ENCODE results near the gene SND1.

Gene SND1

GRCh38 chr7:128119036-128119435, 467.0 kb downstream of the SND1 start:
- in situ Hi-C loops (cut with HindIII; ENCODE audit: low sequenced_read_pairs): loop anchor here (5.0 kb wide), 1 partner anchor 83 kb away; no protein-coding TSS in a partner anchor

GRCh38 chr7:128120116-128120515, 468.1 kb downstream of the SND1 start:
- in situ Hi-C loops (cut with HindIII; ENCODE audit: low sequenced_read_pairs): no loop called here

GRCh38 chr7:128120976-128121490, 469.0 kb downstream of the SND1 start:
- in situ Hi-C loops (cut with HindIII; ENCODE audit: low sequenced_read_pairs): no loop called here

GRCh38 chr7:128121711-128122530, 469.9 kb downstream of the SND1 start:
- in situ Hi-C loops (cut with HindIII; ENCODE audit: low sequenced_read_pairs): no loop called here

DNA sequence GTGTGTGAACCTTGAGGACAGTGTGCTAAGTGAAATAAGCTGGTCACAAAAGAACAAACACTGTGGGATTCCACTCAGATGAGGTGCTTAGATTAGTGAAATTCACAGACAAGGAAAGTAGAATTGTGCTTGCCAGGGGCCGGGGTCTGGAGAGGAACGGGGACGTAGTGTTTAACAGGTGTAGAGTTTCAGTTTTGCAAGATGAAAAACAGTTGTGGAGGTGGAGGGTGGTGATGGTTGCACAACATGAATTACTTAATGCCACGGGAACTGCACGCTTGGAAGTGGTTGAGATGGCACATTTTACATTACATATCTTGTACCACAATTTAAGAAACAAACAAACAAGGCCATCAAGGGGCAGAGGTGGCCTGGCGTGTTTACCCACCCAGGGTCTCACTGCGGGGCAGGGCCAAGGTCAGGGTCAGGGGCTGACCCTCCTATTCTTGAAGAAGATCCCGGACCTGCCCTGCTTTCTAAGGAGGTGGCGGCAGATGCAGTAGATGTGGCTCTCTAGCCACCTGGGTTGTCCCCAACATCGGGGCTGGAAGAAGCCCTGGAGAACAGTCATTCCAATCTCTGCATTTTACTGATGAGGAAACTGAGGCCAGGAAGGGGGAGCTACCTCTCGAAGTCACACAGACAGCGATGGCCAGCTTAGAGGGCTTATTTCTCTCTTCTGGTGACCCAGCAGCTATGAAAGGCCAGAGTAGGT, 470.7 kb downstream of the SND1 start:
- in situ Hi-C loops (cut with HindIII; ENCODE audit: low sequenced_read_pairs): no loop called here

DNA sequence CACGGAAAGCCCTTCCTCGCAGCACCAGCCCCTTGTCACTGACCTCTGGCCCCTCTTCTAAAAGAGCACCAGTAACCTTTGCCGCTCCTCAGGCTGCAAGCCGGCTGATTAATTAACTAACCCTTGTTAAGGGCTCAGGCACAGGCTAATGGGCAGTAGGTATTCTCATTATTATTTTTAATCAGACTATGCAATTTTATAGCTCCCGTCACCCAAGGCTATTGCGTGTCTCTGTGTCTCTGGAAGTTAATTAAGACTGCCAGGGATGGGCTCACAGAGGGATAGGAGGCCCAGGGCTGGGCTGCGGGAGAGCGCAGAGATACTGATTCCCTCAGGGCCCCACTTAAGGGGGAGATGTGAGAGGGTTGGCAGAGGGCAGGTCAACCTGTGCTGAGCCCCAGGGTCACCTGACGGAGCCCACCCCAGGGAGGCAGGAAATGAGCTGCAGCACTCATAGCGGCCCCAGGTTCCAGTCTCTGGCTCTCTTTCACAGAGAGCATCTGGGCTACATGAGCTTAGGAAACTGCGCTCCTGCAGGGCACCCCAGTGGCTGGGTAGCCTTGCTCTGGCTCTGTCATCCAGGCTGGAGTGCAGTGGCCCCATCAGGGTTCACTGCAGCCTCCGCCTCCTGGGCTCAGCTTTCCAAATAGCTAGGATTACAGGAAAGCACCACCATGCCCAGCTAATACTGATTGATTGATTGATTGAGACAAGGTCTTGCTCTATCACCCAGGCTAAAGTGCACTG, 471.5 kb downstream of the SND1 start:
- in situ Hi-C loops (cut with HindIII; ENCODE audit: low sequenced_read_pairs): no loop called here

DNA sequence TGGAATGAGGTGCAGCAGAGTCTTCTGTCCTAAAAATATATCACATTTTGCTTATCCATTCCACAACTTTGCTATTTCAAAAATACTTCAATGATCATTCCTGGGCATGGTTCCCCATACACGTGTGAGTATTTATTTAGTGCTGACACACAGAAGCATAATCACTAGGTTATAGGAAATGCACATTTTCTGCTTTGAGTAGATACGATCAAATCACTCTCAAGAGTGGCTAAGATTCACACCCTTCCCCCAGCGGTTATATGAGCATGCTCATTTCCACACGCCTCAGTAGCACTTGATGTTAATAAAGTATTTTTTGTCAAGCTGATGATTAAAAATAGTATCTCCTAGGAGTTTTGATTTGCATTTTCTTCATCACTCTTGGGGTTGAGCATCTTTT, 472.8 kb downstream of the SND1 start:
- in situ Hi-C loops (cut with HindIII; ENCODE audit: low sequenced_read_pairs): no loop called here

GRCh38 chr7:128125816-128126215, 473.8 kb downstream of the SND1 start:
- in situ Hi-C loops (cut with HindIII; ENCODE audit: low sequenced_read_pairs): no loop called here

DNA sequence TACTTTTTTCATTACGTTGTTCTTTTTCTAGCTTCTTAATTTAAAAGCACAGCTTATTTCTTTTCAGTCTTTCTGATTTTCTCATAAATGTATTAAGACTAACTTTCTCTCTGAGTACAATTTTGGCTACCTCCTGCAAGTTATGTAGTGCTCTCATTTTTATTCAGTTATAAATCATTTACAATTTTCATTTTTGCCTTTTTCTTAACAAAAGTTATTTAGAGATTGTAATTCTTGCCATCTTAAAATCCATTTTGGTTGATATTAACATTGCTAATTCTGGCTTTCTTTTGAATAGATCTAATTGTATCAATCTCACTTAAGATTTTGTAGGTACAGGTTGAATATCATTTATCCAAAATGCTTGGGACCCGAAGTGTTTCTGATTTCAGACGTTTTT, 476.4 kb downstream of the SND1 start:
- in situ Hi-C loops (cut with HindIII; ENCODE audit: low sequenced_read_pairs): no loop called here

GRCh38 chr7:128129224-128129864, 477.4 kb downstream of the SND1 start:
- in situ Hi-C loops (cut with HindIII; ENCODE audit: low sequenced_read_pairs): no loop called here

DNA sequence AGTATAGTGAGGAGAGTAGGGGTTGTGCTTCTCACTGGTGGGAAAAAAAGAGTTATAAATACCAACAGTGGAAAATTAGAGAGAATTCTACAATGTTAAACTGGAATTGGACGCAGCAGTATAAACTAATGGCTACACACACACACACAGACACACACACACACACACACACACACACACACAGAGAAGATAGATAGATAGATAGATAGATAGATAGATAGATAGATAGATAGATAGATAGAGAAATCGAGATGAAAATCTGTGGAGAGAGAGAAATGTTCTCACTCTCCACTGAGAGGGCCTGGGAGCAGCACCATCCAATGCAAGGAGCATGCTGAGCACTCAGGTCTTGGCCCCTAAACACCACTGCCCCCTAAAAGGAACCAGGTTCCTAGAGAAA, 479.1 kb downstream of the SND1 start:
- in situ Hi-C loops (cut with HindIII; ENCODE audit: low sequenced_read_pairs): no loop called here

- in situ Hi-C loops (cut with HindIII; ENCODE audit: low sequenced_read_pairs): no loop called here
Observed at GRCh38 chr7:128131731-128132130, 479.7 kb downstream of the SND1 start.

DNA sequence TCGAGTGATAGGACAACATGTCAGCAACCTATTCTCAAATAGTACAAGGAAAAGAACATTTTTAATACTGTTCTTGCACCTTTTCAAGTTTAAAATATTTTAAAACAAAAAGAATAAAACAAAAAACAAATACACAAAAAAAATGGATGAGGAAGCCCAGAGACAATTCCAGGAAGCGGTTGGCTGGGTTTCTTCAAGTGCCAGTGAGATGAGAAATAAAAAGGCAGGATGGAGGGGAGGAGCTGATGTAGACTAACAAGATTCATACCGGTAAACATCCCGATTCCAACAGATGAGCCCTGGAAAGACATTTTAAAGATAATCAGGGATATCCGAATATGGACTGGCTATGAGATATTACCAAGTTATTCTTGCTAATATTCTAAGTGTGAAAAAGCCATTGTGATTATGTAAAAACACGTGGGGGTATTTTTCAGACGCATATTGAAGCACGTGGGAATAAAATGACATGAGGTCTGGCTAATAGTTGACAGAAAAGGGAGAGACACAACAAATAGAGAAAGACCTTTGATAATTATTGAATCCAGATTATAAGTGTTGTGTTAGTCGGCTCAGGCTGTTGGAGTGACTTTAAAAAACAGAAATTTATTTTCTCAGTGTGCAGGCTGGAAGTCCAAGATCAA, 480.6 kb downstream of the SND1 start:
- in situ Hi-C loops (cut with HindIII; ENCODE audit: low sequenced_read_pairs): no loop called here

DNA sequence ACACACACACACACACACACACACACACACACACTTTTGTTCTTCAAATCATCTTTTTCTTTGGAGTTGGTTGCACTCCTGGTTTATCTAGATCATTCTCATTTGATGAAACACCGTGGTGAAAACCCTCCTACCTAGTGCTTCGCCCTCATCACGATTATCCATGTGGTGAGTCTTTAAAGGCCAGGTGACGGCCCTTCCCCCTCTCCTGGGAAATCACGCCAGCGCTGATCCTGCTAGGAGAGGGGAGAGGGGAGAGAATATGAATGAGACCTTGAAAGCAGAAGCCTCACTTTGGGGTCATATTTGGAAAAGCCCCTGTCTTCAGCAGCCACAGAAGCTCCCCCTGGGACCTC, 483.1 kb downstream of the SND1 start:
- in situ Hi-C loops (cut with HindIII; ENCODE audit: low sequenced_read_pairs): loop anchor here (5.0 kb wide), 1 partner anchor 33 kb away; no protein-coding TSS in a partner anchor

- in situ Hi-C loops (cut with HindIII; ENCODE audit: low sequenced_read_pairs): loop anchor here (5.0 kb wide), 1 partner anchor 33 kb away; no protein-coding TSS in a partner anchor
Observed at GRCh38 chr7:128135515-128136214, 483.7 kb downstream of the SND1 start.

DNA sequence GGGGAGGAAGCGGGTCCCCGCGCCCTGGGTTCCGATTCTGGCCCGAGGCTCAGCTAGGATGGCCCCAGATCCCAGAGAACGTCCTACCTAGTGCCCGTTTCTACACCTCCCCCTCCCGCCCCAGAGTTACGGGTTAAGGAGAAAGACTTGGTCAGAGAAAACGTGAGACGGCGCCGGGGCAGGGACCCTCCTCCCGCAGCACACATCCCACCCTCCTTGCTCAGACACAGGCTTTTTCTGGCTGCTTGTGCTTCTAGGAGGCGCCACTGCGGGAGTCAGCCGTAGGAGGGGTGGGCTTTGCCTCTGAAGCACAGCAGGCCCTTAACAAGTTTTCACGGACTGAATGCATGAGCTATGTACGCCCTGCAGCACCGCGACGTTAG, 484.2 kb downstream of the SND1 start:
- in situ Hi-C loops (cut with HindIII; ENCODE audit: low sequenced_read_pairs): loop anchor here (5.0 kb wide), 1 partner anchor 34 kb away; no protein-coding TSS in a partner anchor

DNA sequence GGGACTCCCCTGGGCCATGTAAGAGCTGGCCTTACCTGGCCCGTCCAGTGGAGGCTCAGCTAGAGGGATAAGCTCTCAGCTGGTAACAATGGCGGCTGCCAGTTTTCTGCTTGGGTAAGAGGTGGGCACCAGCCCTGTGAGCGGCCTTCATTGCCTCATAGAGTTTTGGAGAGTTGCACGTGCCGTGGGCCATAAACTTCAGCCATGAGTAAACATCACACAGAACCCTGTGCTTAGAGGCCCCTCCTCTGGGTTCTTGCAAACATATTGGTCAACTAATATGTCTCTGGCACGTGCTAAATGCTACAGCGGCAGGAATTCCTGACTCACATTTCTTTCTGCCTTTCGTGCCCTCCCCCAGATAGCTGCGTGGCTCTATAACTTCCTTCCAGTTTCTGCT, 485.2 kb downstream of the SND1 start:
- in situ Hi-C loops (cut with HindIII; ENCODE audit: low sequenced_read_pairs): loop anchor here (5.0 kb wide), 1 partner anchor 35 kb away; no protein-coding TSS in a partner anchor

GRCh38 chr7:128139406-128139805, 487.4 kb downstream of the SND1 start:
- in situ Hi-C loops (cut with HindIII; ENCODE audit: low sequenced_read_pairs): loop anchor here (5.0 kb wide), 1 partner anchor 37 kb away; no protein-coding TSS in a partner anchor

DNA sequence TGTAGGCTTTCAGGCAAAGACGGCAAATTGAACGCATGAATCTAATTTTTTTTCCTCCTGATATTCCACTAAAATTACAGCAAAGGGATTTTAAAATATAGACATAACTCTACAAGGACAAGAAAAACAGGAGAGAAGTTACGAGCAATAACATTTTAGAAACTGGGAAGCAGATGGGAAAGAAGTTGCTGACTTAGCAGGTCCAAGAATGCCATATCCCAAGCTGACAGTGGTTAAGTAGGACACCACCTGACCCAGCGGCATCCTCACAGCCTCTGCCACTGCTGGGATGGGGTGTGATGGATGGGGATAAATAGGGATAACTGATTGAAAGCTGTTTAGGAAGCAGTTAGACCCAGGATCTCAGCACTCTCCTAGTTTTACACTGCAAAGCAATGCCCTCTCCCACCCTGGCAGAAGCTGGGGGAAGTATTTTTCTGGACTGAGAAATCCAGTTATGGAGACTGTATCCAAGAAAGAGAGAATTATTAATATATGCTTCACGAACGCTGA, 489.7 kb downstream of the SND1 start:
- in situ Hi-C loops (cut with HindIII; ENCODE audit: low sequenced_read_pairs): no loop called here

All from endothelial cell of hepatic sinusoid (primary cell).